ENCODE data around the gene NUDCD3.

Gene NUDCD3

DNA sequence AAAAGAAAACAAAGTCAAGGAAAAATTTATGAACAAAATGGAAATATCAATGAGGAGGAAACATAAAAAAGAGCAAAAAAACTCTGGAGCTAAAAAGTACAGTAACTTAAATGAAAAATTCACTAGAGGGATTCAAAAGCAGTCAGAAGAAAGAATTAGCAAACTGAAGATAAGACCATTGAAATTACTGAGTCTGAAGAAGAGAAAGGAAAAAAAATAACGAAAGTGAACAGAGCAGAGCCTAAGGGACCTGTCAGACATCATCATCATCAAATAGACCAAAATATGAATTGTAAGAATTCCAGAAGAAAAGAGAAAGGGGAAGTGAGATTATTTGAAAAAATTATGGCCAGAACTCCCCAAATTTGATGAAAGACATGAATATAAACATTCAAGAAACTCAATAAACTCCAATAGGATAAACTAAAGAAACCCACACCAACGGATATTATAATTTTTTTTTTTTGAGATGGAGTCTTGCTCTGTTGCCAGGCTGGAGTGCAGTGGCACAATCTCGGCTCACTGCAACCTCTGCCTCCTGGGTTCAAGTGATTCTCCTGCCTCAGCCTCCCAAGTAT lies 34.4 kb upstream of the NUDCD3 start (continued):
- TF ChIP-seq TSHZ2 (CRISPR knock-in tag; IDR thresholded peaks at IDR 0.05) (no peak), ZC3H10 (CRISPR knock-in tag; IDR thresholded peaks at IDR 0.05) (no peak)

DNA sequence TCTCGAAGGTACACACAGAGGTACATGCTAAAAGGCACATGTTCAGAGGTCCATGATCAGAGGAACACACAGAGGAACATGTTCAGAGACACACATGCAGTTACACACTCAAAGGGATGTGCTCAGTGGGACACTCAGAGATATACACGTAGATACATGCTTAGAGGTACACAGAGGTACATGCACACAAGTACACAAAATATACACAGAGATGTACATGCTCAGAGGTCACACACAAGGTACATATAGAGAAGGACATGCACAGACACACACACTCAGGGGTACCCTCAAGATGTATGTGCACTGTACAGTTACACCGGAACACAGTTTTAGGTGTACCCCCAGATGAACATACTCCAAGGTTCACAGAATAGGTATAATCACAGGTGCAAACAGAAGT lies 31.9 kb upstream of the NUDCD3 start:
- TF ChIP-seq PPARA (CRISPR knock-in tag; IDR thresholded peaks at IDR 0.05; ENCODE audit: borderline replicate concordance) (no peak), ZNF8 (CRISPR knock-in tag; IDR thresholded peaks at IDR 0.05) (no peak), ZNF70 (CRISPR knock-in tag; IDR thresholded peaks at IDR 0.05) (no peak), ESRRG (CRISPR knock-in tag; IDR thresholded peaks at IDR 0.05) (no peak), ZNF565 (CRISPR knock-in tag; conservative IDR thresholded peaks at IDR 0.05; ENCODE audit: low read depth) (no peak), CSDC2 (CRISPR knock-in tag; IDR thresholded peaks at IDR 0.05) (no peak), ISL1 (CRISPR knock-in tag; IDR thresholded peaks at IDR 0.05) (no peak), ZC3H10 (CRISPR knock-in tag; IDR thresholded peaks at IDR 0.05) (no peak)
- TF ChIP-seq, protein P1, sequence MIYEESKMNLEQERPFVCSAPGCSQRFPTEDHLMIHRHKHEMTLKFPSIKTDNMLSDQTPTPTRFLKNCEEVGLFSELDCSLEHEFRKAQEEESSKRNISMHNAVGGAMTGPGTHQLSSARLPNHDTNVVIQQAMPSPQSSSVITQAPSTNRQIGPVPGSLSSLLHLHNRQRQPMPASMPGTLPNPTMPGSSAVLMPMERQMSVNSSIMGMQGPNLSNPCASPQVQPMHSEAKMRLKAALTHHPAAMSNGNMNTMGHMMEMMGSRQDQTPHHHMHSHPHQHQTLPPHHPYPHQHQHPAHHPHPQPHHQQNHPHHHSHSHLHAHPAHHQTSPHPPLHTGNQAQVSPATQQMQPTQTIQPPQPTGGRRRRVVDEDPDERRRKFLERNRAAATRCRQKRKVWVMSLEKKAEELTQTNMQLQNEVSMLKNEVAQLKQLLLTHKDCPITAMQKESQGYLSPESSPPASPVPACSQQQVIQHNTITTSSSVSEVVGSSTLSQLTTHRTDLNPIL (CRISPR knock-in tag; IDR thresholded peaks at IDR 0.05; ENCODE audit: low read depth), result no peak

DNA sequence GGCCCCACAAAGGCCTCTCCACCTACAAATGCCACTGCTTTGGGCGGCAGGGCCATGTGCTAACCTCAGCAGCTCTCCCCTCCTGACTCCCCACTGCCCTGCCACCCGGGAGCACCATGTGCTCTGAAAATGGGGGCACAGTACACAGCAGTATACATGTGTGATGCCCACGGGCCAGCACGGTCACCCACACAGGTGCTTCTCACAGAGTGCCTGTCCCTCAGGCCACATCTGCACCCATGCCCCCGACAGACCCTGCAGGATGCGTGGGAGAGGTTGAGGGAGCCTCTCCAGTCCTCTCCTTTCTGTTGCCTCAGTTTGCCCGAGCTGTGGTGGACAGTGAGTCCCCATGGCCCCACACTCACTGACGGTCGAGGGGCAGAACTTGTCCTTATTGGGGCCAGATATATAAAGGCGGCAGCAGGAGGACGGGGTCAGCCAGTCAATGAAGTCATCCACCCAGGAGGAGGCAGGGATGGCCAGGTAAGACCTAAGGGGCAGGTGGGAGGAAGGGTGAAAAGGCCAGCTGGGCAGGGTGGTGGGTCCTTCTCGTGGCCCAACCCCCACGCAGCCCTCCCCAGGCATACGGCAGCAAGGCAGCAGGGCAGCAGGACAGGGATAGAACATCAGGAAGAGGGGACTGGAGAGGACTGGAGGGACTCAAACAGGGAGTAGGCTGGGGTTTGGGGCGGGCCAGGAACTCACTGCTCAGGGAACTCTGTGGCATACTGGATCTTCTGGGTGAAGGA lies 31.1 kb upstream of the NUDCD3 start:
- TF ChIP-seq TOX (CRISPR knock-in tag; IDR thresholded peaks at IDR 0.05; ENCODE audit: borderline replicate concordance) (no peak), ZNF565 (CRISPR knock-in tag; conservative IDR thresholded peaks at IDR 0.05; ENCODE audit: low read depth) (no peak), CSDC2 (CRISPR knock-in tag; IDR thresholded peaks at IDR 0.05) (no peak), ZFP30 (CRISPR knock-in tag; IDR thresholded peaks at IDR 0.05) (no peak), ISL1 (CRISPR knock-in tag; IDR thresholded peaks at IDR 0.05) (no peak), PPARA (CRISPR knock-in tag; IDR thresholded peaks at IDR 0.05; ENCODE audit: borderline replicate concordance) (no peak), RARB (CRISPR knock-in tag; IDR thresholded peaks at IDR 0.05) (no peak), BACH2 (CRISPR knock-in tag; IDR thresholded peaks at IDR 0.05; ENCODE audit: borderline replicate concordance) (no peak), TCF4 (CRISPR knock-in tag; IDR thresholded peaks at IDR 0.05; ENCODE audit: borderline replicate concordance) (no peak), SNAI2 (CRISPR knock-in tag; IDR thresholded peaks at IDR 0.05) (no peak)
- TF ChIP-seq, protein P2, sequence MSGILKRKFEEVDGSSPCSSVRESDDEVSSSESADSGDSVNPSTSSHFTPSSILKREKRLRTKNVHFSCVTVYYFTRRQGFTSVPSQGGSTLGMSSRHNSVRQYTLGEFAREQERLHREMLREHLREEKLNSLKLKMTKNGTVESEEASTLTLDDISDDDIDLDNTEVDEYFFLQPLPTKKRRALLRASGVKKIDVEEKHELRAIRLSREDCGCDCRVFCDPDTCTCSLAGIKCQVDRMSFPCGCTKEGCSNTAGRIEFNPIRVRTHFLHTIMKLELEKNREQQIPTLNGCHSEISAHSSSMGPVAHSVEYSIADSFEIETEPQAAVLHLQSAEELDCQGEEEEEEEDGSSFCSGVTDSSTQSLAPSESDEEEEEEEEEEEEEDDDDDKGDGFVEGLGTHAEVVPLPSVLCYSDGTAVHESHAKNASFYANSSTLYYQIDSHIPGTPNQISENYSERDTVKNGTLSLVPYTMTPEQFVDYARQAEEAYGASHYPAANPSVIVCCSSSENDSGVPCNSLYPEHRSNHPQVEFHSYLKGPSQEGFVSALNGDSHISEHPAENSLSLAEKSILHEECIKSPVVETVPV (CRISPR knock-in tag; IDR thresholded peaks at IDR 0.05), result no peak
- TF ChIP-seq, protein P1 (CRISPR knock-in tag; IDR thresholded peaks at IDR 0.05; ENCODE audit: low read depth), result no peak
- no peak for ATAC-seq

More for the DNA sequence above, 31.9 kb upstream of the NUDCD3 start:
- ATAC-seq, result no peak

- no peak; the same call in 2 of the 3 replicates for ATAC-seq
- no peak for TF ChIP-seq RARB (CRISPR knock-in tag; IDR thresholded peaks at IDR 0.05)
- TF ChIP-seq ZFP3 (CRISPR knock-in tag; IDR thresholded peaks at IDR 0.05), result no peak
- no peak for TF ChIP-seq ISL1 (CRISPR knock-in tag; IDR thresholded peaks at IDR 0.05)
These were observed 30.1 kb upstream of the NUDCD3 start for GRCh38 chr7:44520574-44520973.

- no peak for ATAC-seq
- TF ChIP-seq TOX (CRISPR knock-in tag; IDR thresholded peaks at IDR 0.05; ENCODE audit: borderline replicate concordance) (no peak), SNAI2 (CRISPR knock-in tag; IDR thresholded peaks at IDR 0.05) (no peak)
These were observed 29.1 kb upstream of the NUDCD3 start for GRCh38 chr7:44519546-44519945.

All from SK-N-SH treated with all-trans-retinoic acid at 6 μM for 48 hours (cell line).